HCT116 (cell line): ENCODE results near the gene ARHGEF16. TPM values are rescaled to one million over a fixed set of nuclear protein-coding genes. Genes with fewer than 3 reads are reported as not detected.

ENCODE experiments used
- ATAC-seq: fragments of 200-7000 bp; cut with Tn5 transposase; 2 replicates; pipeline ENCODE4 v1.9.1; 2020; ENCODE audit warnings: mild to moderate bottlenecking, moderate library complexity
- BruUV-seq: library from RNA; stranded (reverse); fragments of 400-500 nt; replicated peaks from 2 replicates; lab custom pipeline; 2021; lab: Mats Ljungman, UMichigan
- CTCF ChIA-PET: fragments of 300-600 bp; sonication (Branson Sonifier 250); formaldehyde crosslinking; loops from one replicate; lab custom pipeline; 2021; ENCODE audit warnings: antibody characterized with exemption; lab: Charles Lee
- POLR2A ChIA-PET: fragments of 300-600, 350-600 bp; sonication (Branson Sonifier 250); formaldehyde crosslinking; loops from one replicate; lab custom pipeline; 2021; ENCODE audit warnings: antibody characterized with exemption; lab: Charles Lee
- RAD21 ChIA-PET, 2 experiments: fragments of 300-600 bp; sonication (Branson Sonifier 250); formaldehyde crosslinking; loops; one replicate each; lab custom pipeline; 2023; ENCODE audit warnings: low total read pairs in 2 of 2; ENCODE audit not compliant: uncharacterized antibody in 2 of 2, unreplicated experiment in 2 of 2, low non-redundant PET in 1 of 2; lab: Charles Lee
- DNase-seq: peaks from one replicate; pipeline ENCODE4 v3.0.0-alpha.2; 2010; ENCODE audit warnings: low read depth, low spot score
- H2AFZ ChIP-seq: fragments of 200-600 bp; shearing (Covaris generic), sonication (generic); 2 replicates; pipeline ENCODE4 v1.6.1; 2017; ENCODE audit warnings: low read depth, mixed run types, mixed read lengths, antibody characterized with exemption, low read length; ENCODE audit not compliant: poor library complexity, severe bottlenecking
- H3K27ac ChIP-seq: 2 replicates; pipeline ENCODE4 v1.5.1; 2012; ENCODE audit warnings: low read depth, low read length
- H3K27me3 ChIP-seq: fragments of 200-600 bp; sonication (generic); 2 replicates; pipeline ENCODE4 v1.6.1; 2016; ENCODE audit warnings: mixed run types, low read length, mixed read lengths; ENCODE audit not compliant: insufficient read depth
- H3K36me3 ChIP-seq, 2 experiments: fragments of 200-500 bp in 1 of 2; fragments of 200-600 bp in 1 of 2; sonication (Bioruptor generic) in 1 of 2; sonication (generic) in 1 of 2; 2 replicates each; pipeline versions ENCODE4 v1.5.1 to v1.6.1; 2014 to 2016; ENCODE audit warnings: low read length in 2 of 2, inconsistent platforms in 1 of 2, mixed read lengths in 1 of 2, mixed run types in 1 of 2; ENCODE audit not compliant: insufficient read depth in 2 of 2, control insufficient read depth in 1 of 2
- H3K4me1 ChIP-seq, 2 experiments: fragments of 200-600 bp in 1 of 2; sonication (generic) in 1 of 2; 2 replicates each; pipeline versions ENCODE4 v1.5.1 to v1.6.1; 2012 to 2017; ENCODE audit warnings: low read length in 2 of 2, inconsistent platforms in 1 of 2, mild to moderate bottlenecking in 1 of 2, mixed read lengths in 1 of 2, mixed run types in 1 of 2, moderate library complexity in 1 of 2; ENCODE audit not compliant: insufficient read depth in 2 of 2, control insufficient read depth in 1 of 2
- H3K4me2 ChIP-seq: fragments of 200-600 bp; sonication (generic); 2 replicates; pipeline ENCODE4 v1.6.1; 2017; ENCODE audit warnings: mixed run types, low read length, mixed read lengths
- H3K4me3 ChIP-seq, 2 experiments: fragments of 200-600 bp in 1 of 2; sonication (generic) in 1 of 2; replicated peaks in 1 of 2; 2 replicates each; pipeline ENCODE4 v1.5.1; 2011 to 2016; ENCODE audit warnings: low read length in 2 of 2, control low read depth in 1 of 2, low read depth in 1 of 2, mild to moderate bottlenecking in 1 of 2, mixed read lengths in 1 of 2, mixed run types in 1 of 2
- H3K79me2 ChIP-seq: fragments of 200-600 bp; sonication (generic); 2 replicates; pipeline ENCODE4 v1.6.1; 2017; ENCODE audit warnings: mild to moderate bottlenecking, mixed run types, low read length, moderate library complexity, mixed read lengths; ENCODE audit not compliant: insufficient read depth
- H3K9ac ChIP-seq: fragments of 200-600 bp; sonication (generic); 2 replicates; pipeline ENCODE4 v1.6.1; 2016; ENCODE audit warnings: low read length, mixed read lengths
- H3K9me2 ChIP-seq: fragments of 200-600 bp; sonication (generic), shearing (Covaris generic); 2 replicates; pipeline ENCODE4 v1.6.1; 2017; ENCODE audit warnings: mixed run types, mild to moderate bottlenecking, moderate library complexity; ENCODE audit not compliant: insufficient read depth
- H3K9me3 ChIP-seq, 2 experiments: fragments of 200-500 bp in 1 of 2; fragments of 200-600 bp in 1 of 2; sonication (Bioruptor generic) in 1 of 2; sonication (generic) in 1 of 2; 2 replicates each; pipeline ENCODE4 v1.6.1; 2014 to 2017; ENCODE audit warnings: low read length in 2 of 2, mixed read lengths in 2 of 2, inconsistent platforms in 1 of 2, low read depth in 1 of 2, mild to moderate bottlenecking in 1 of 2, mixed run types in 1 of 2, moderate library complexity in 1 of 2; ENCODE audit not compliant: control insufficient read depth in 1 of 2, insufficient read depth in 1 of 2
- H4K20me1 ChIP-seq: fragments of 200-600 bp; sonication (generic), shearing (Covaris generic); 2 replicates; pipeline ENCODE4 v1.6.1; 2017; ENCODE audit warnings: mixed run types, mild to moderate bottlenecking, moderate library complexity; ENCODE audit not compliant: insufficient read depth
- ELF1 ChIP-seq: IDR thresholded peaks from 2 replicates; pipeline ENCODE4 v1.6.1; 2012; ENCODE audit warnings: low read depth, borderline replicate concordance
- EZH2 ChIP-seq: fragments of 200-600 bp; sonication (generic); IDR thresholded peaks from 2 replicates; pipeline ENCODE4 v1.6.1; 2017; ENCODE audit warnings: antibody characterized with exemption, mixed run types
- EZH2phosphoT487 ChIP-seq: fragments of 200-600 bp; IDR thresholded peaks from 2 replicates; pipeline ENCODE4 v1.6.1; 2018; ENCODE audit warnings: antibody characterized with exemption, borderline replicate concordance
- FOSL1 ChIP-seq: IDR thresholded peaks from 2 replicates; pipeline ENCODE4 v1.6.1; 2012; ENCODE audit warnings: low read depth
- POLR2AphosphoS5 ChIP-seq: IDR thresholded peaks from 2 replicates; pipeline ENCODE4 v1.6.1; 2011; ENCODE audit warnings: mild to moderate bottlenecking, low read depth, low read length, moderate library complexity
- SIN3A ChIP-seq: IDR thresholded peaks from 2 replicates; pipeline ENCODE4 v1.6.1; 2012; ENCODE audit warnings: low read depth
- YY1 ChIP-seq: IDR thresholded peaks from 2 replicates; pipeline ENCODE4 v1.6.1; 2011; ENCODE audit warnings: low read length, low read depth, moderate library complexity, mild to moderate bottlenecking; ENCODE audit not compliant: insufficient replicate concordance; ENCODE audit errors: extremely low read depth
- ZBTB33 ChIP-seq: IDR thresholded peaks from 2 replicates; pipeline ENCODE4 v1.6.1; 2011; ENCODE audit warnings: mild to moderate bottlenecking, low read length, moderate library complexity; ENCODE audit not compliant: insufficient replicate concordance; ENCODE audit errors: extremely low read depth
- ZFX ChIP-seq: fragments of 450-650 bp; IDR thresholded peaks from 2 replicates; pipeline ENCODE4 v1.6.1; 2017
- ZNF274 ChIP-seq: fragments of 200-500 bp; sonication (Bioruptor generic); IDR thresholded peaks from 2 replicates; pipeline ENCODE4 v1.6.1; 2014; ENCODE audit warnings: mild to moderate bottlenecking, low read depth, low read length, inconsistent platforms
- intact Hi-C: fragments of 100-400 bp; cut with micrococcal nuclease; formaldehyde crosslinking; loops from 2 replicates; pipeline ENCODE4 v1.10.0; 2022
- total RNA-seq: library from RNA; stranded (reverse); gene quantifications from one replicate; pipeline ENCODE4 v1.2.1, GENCODE V29; 2021; ENCODE audit not compliant: unreplicated experiment
- TF ChIP-seq, protein P1 (sequence below): IDR thresholded peaks from 2 replicates; pipeline ENCODE4 v1.6.1; 2012
- TF ChIP-seq, protein P2 (sequence below): IDR thresholded peaks from 2 replicates; pipeline ENCODE4 v1.6.1; 2012
- TF ChIP-seq, protein P3 (sequence below), 3 experiments: fragments of 200-600 bp in 1 of 3; sonication (generic) in 1 of 3; IDR thresholded peaks in 2 of 3; conservative IDR thresholded peaks in 1 of 3; 2 replicates each; pipeline ENCODE4 v1.5.1; 2012 to 2017; ENCODE audit warnings: low read depth in 2 of 3, low read length in 2 of 3, antibody characterized with exemption in 1 of 3, borderline replicate concordance in 1 of 3, control low read depth in 1 of 3, mild to moderate bottlenecking in 1 of 3, mixed read lengths in 1 of 3, mixed run types in 1 of 3, moderate library complexity in 1 of 3; ENCODE audit not compliant: insufficient read depth in 1 of 3

ARHGEF16 gene
- total RNA-seq, 1 experiment from 2014 or later: 37.4 TPM

- Histone ChIP-seq H3K27ac (no peak overlapping the region), H3K4me2 (no peak overlapping the region), H3K9ac (no peak overlapping the region), H3K4me3 (no peak overlapping the region), H3K79me2 (no peaks in the 10 kb centered on the region), H3K9me2 (no peaks in the 10 kb centered on the region), H3K36me3 (no peaks in the 10 kb centered on the region), H3K9me3 (no peaks in the 10 kb centered on the region), H3K27me3 (no peaks in the 10 kb centered on the region), H4K20me1 (no peaks in the 10 kb centered on the region), H2AFZ (no peak overlapping the region), H3K4me1 (peaks cover 13 to 22% of the 10 kb centered on the region in 2 experiments)
- RAD21 ChIA-PET: no interaction called here
- DNase-seq (no peak), ATAC-seq (no peak)
- POLR2A ChIA-PET: no interaction called here
- no TSS peak for BruUV-seq
- intact Hi-C loops: no loop called here
- CTCF ChIA-PET: no interaction called here
- TF ChIP-seq EZH2phosphoT487 (no peak), SIN3A (no peak), YY1 (no peak), ZFX (no peak), ZNF274 (no peak), ZBTB33 (no peak), ELF1 (no peak), EZH2 (no peak), POLR2AphosphoS5 (no peak), FOSL1 (no peak)
- TF ChIP-seq, protein P1, sequence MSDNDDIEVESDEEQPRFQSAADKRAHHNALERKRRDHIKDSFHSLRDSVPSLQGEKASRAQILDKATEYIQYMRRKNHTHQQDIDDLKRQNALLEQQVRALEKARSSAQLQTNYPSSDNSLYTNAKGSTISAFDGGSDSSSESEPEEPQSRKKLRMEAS: no peak
- TF ChIP-seq, protein P2, sequence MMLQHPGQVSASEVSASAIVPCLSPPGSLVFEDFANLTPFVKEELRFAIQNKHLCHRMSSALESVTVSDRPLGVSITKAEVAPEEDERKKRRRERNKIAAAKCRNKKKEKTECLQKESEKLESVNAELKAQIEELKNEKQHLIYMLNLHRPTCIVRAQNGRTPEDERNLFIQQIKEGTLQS: no peak
- TF ChIP-seq, protein P3, sequence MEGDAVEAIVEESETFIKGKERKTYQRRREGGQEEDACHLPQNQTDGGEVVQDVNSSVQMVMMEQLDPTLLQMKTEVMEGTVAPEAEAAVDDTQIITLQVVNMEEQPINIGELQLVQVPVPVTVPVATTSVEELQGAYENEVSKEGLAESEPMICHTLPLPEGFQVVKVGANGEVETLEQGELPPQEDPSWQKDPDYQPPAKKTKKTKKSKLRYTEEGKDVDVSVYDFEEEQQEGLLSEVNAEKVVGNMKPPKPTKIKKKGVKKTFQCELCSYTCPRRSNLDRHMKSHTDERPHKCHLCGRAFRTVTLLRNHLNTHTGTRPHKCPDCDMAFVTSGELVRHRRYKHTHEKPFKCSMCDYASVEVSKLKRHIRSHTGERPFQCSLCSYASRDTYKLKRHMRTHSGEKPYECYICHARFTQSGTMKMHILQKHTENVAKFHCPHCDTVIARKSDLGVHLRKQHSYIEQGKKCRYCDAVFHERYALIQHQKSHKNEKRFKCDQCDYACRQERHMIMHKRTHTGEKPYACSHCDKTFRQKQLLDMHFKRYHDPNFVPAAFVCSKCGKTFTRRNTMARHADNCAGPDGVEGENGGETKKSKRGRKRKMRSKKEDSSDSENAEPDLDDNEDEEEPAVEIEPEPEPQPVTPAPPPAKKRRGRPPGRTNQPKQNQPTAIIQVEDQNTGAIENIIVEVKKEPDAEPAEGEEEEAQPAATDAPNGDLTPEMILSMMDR (IDR thresholded peaks at IDR 0.05 in 2 of 3, conservative IDR thresholded peaks at IDR 0.05 in 1 of 3; ENCODE audit: borderline replicate concordance in 1 of 3, insufficient read depth in 1 of 3, low read depth in 2 of 3, low read length in 2 of 3): no peak
Observed at GRCh38 chr1:3527774-3528173, 73.3 kb downstream of the ARHGEF16 start.
